ENCODE measurements around the gene DGKB. TPM values are rescaled to one million over a fixed set of nuclear protein-coding genes. Genes with fewer than 3 reads are reported as not detected.

The DGKB gene
- total and polyA plus RNA-seq, 2 of the 8 experiments (the other 6 are each of a cell fraction or from before 2014, with no cell fraction given) = 1.9 to 2.6 TPM

GRCh38 chr7:14805105-14805719, 97.3 kb downstream of the DGKB start:
- H2AK5ac ChIP-seq (ENCODE audit: low read depth, low read length) = no peak overlapping the region
- TF ChIP-seq KDM5A (IDR thresholded peaks at IDR 0.05; ENCODE audit: low read length) (no peak), CEBPB (IDR thresholded peaks at IDR 0.05; ENCODE audit: low read depth, low read length) (peak; percentile 39; the same call in 1 of the 2 replicates)
- no peak overlapping the region for H4K8ac ChIP-seq (ENCODE audit: extremely low read depth, insufficient read depth, low read length)
- H2BK120ac ChIP-seq (replicated peaks; ENCODE audit: low read depth, low read length) = no peak overlapping the region
- H2BK15ac ChIP-seq (ENCODE audit: low read length) = no peak overlapping the region
- H3K27me3 ChIP-seq (replicated peaks in 1 of 4; ENCODE audit: control insufficient read depth in 3 of 4, extremely low read depth in 1 of 4, insufficient read depth in 3 of 4, low read length in 3 of 4) = no peaks in the 10 kb centered on the region
- CTCF ChIA-PET (ENCODE audit: partially characterized antibody) = interaction anchor here (1.4 kb wide), 1 partner anchor 70 kb away, joined by 3 read pairs; no protein-coding TSS in a partner anchor
- H3K27ac ChIP-seq (ENCODE audit: low read depth, low read length) = no peak overlapping the region
- no peak overlapping the region for H3K4me2 ChIP-seq (ENCODE audit: insufficient read depth in 1 of 2, low read depth in 2 of 2, low read length in 2 of 2)
- H2BK12ac ChIP-seq (ENCODE audit: low read depth, low read length) = no peak overlapping the region
- POLR2A ChIA-PET (ENCODE audit: partially characterized antibody) = no interaction called here
- H3K18ac ChIP-seq (ENCODE audit: extremely low read depth, low read length) = no peak overlapping the region
- H2BK5ac ChIP-seq (ENCODE audit: low read depth, low read length) = no peak overlapping the region
- no peaks in the 10 kb centered on the region for H3K79me2 ChIP-seq (ENCODE audit: control insufficient read depth in 1 of 2, insufficient read depth in 2 of 2, low read length in 2 of 2)
- H4K20me1 ChIP-seq (replicated peaks in 1 of 2; ENCODE audit: control insufficient read depth in 1 of 2, insufficient read depth in 2 of 2, low read length in 2 of 2) = no peaks in the 10 kb centered on the region
- H2BK20ac ChIP-seq (ENCODE audit: low read length) = no peak overlapping the region
- H3K36me3 ChIP-seq (ENCODE audit: control insufficient read depth in 2 of 4, insufficient read depth in 4 of 4, low read length in 3 of 4) = no peaks in the 10 kb centered on the region
- no peak overlapping the region for H3K14ac ChIP-seq (ENCODE audit: insufficient read length)
- no peak overlapping the region for H3K9ac ChIP-seq (replicated peaks in 1 of 4; ENCODE audit: extremely low read depth in 1 of 4, low read depth in 3 of 4, low read length in 3 of 4)
- H3K56ac ChIP-seq (replicated peaks; ENCODE audit: insufficient read length, low read depth, low read length) = no peak overlapping the region
- H3K4ac ChIP-seq (replicated peaks; ENCODE audit: insufficient read length, low read depth, low read length) = no peak overlapping the region
- DNase-seq (ENCODE audit: low read depth in 1 of 2, low spot score in 2 of 2) = no peak
- no peak overlapping the region for H4K91ac ChIP-seq (replicated peaks; ENCODE audit: insufficient read length, low read length)
- FAIRE-seq = no peak
- 89% methylated on average over 2 of the region's 2 CpGs; no CpG with 5 or more reads in 1 of the 2 experiments for WGBS, 2 experiments (ENCODE audit: extremely low coverage in 1 of 2, insufficient coverage in 1 of 2, insufficient read length in 1 of 2, insufficient replicate concordance in 2 of 2, low coverage in 1 of 2, low lambda C conversion rate in 2 of 2, missing lambda C conversion rate in 1 of 2)
- no peak overlapping the region for H3K4me3 ChIP-seq (ENCODE audit: extremely low read depth in 1 of 4, insufficient read depth in 2 of 4, low read depth in 3 of 4, low read length in 4 of 4)
- H3K23me2 ChIP-seq (ENCODE audit: low read depth, low read length) = no peaks in the 10 kb centered on the region
- no peaks in the 10 kb centered on the region for H3K4me1 ChIP-seq (replicated peaks in 1 of 4; ENCODE audit: control insufficient read depth in 3 of 4, insufficient read depth in 4 of 4, low read length in 3 of 4)
- no peaks in the 10 kb centered on the region for H3K79me1 ChIP-seq (ENCODE audit: low read depth, low read length)
- no peaks in the 10 kb centered on the region for H3K9me3 ChIP-seq (ENCODE audit: insufficient read depth in 2 of 2, low read depth in 1 of 2, low read length in 1 of 2)
- H4K5ac ChIP-seq (ENCODE audit: insufficient read length, low read depth, low read length) = no peak overlapping the region
- no peak overlapping the region for H3K23ac ChIP-seq (ENCODE audit: insufficient read length)
- no peak overlapping the region for H2AFZ ChIP-seq (ENCODE audit: low read length)

Data from H1 (cell line).